Keratinocyte (primary cell): ENCODE measurements around the gene HEPN1. TPM values are rescaled to one million over a fixed set of nuclear protein-coding genes. Genes with fewer than 3 reads are reported as not detected.

ENCODE experiments used
- DNase-seq: peaks from one replicate; pipeline ENCODE4 v3.0.0-alpha.2; 2011; ENCODE audit warnings: low read depth, missing footprints, low spot score
- FAIRE-seq: peaks from 2 replicates; lab custom pipeline; 2011; peaks lifted over from hg19 to GRCh38; lab: Jason Lieb, UNC
- H2AFZ ChIP-seq: 2 replicates; pipeline ENCODE4 v1.6.0; 2012; ENCODE audit warnings: low read length, control low read depth, inconsistent platforms; ENCODE audit not compliant: control insufficient read depth
- H3K27ac ChIP-seq: 2 replicates; pipeline ENCODE4 v1.5.1; 2011; ENCODE audit warnings: low read length; ENCODE audit not compliant: control insufficient read depth, insufficient read depth
- H3K27me3 ChIP-seq: 3 replicates; pipeline ENCODE4 v1.6.0; 2011; ENCODE audit warnings: low read length; ENCODE audit not compliant: control insufficient read depth, insufficient read depth; ENCODE audit errors: extremely low read depth
- H3K36me3 ChIP-seq, 2 experiments: 2 replicates in 1 of 2; 3 replicates in 1 of 2; pipeline ENCODE4 v1.5.1; 2011; ENCODE audit warnings: low read length in 2 of 2, mild to moderate bottlenecking in 1 of 2; ENCODE audit not compliant: control insufficient read depth in 2 of 2, insufficient read depth in 2 of 2; ENCODE audit errors: extremely low read depth in 1 of 2
- H3K4me1 ChIP-seq: 3 replicates; pipeline ENCODE4 v1.5.1; 2011; ENCODE audit warnings: low read length; ENCODE audit not compliant: control insufficient read depth, insufficient read depth; ENCODE audit errors: extremely low read depth
- H3K4me2 ChIP-seq: 3 replicates; pipeline ENCODE4 v1.6.0; 2011; ENCODE audit warnings: low read depth, low read length; ENCODE audit not compliant: control insufficient read depth, insufficient read depth; ENCODE audit errors: extremely low read depth
- H3K4me3 ChIP-seq, 3 experiments: fragments of 200-600 bp in 1 of 3; sonication (generic) in 1 of 3; 2 replicates in 2 of 3; 3 replicates in 1 of 3; pipeline ENCODE4 v1.5.1; 2011 to 2016; ENCODE audit warnings: low read length in 3 of 3, mild to moderate bottlenecking in 3 of 3, control low read depth in 2 of 3, inconsistent platforms in 1 of 3, low read depth in 1 of 3, mixed read lengths in 1 of 3, mixed run types in 1 of 3, moderate library complexity in 1 of 3; ENCODE audit not compliant: control insufficient read depth in 2 of 3, insufficient read depth in 2 of 3; ENCODE audit errors: extremely low read depth in 1 of 3
- H3K79me2 ChIP-seq: 2 replicates; pipeline ENCODE4 v1.6.0; 2012; ENCODE audit warnings: low read length; ENCODE audit not compliant: control insufficient read depth, insufficient read depth
- H3K9ac ChIP-seq: 3 replicates; pipeline ENCODE4 v1.6.0; 2011; ENCODE audit warnings: low read length; ENCODE audit not compliant: control insufficient read depth, insufficient read depth; ENCODE audit errors: extremely low read depth
- H3K9me1 ChIP-seq: 3 replicates; pipeline ENCODE4 v1.6.0; 2011; ENCODE audit warnings: low read length; ENCODE audit not compliant: control insufficient read depth, insufficient read depth; ENCODE audit errors: extremely low read depth
- H3K9me3 ChIP-seq: 2 replicates; pipeline ENCODE4 v1.5.1; 2012; ENCODE audit warnings: low read depth, low read length; ENCODE audit not compliant: control insufficient read depth
- H4K20me1 ChIP-seq: 3 replicates; pipeline ENCODE4 v1.6.0; 2011; ENCODE audit warnings: low read length; ENCODE audit not compliant: control insufficient read depth, insufficient read depth; ENCODE audit errors: extremely low read depth
- CTCF ChIP-seq, 3 experiments: IDR thresholded peaks in 1 of 3; conservative IDR thresholded peaks in 1 of 3; optimal IDR thresholded peaks in 1 of 3; 2 replicates in 2 of 3; 3 replicates in 1 of 3; pipeline versions ENCODE3 to v1.5.1; 2011; ENCODE audit warnings: low read length in 3 of 3, mild to moderate bottlenecking in 3 of 3, moderate library complexity in 2 of 3, control low read depth in 1 of 3, inconsistent platforms in 1 of 3; ENCODE audit not compliant: insufficient read depth in 2 of 3; ENCODE audit errors: extremely low read depth in 1 of 3
- EZH2 ChIP-seq: IDR thresholded peaks from one replicate; pipeline ENCODE4 v1.6.1; 2012; ENCODE audit warnings: inconsistent platforms, mild to moderate bottlenecking, low read length, moderate library complexity
- dilution Hi-C: fragments of 300-500 bp; cut with MboI; formaldehyde crosslinking; loops from one replicate; pipeline ENCODE4 v1.7.0; 2020; ENCODE audit warnings: low sequenced_read_pairs; ENCODE audit not compliant: extremely low pct_ligation_motif_present
- polyA plus RNA-seq, 5 experiments: library from polyadenylated mRNA; depleted of rRNA in 3 of 5; stranded (reverse) in 3 of 5; stranded (forward) in 1 of 5; unstranded in 1 of 5; fragments of >200 nt; gene quantifications; 1 replicate in 1 of 5; 2 replicates in 3 of 5; 3 replicates in 1 of 5; pipeline versions ENCODE4 v1.2.1 to v1.2.3, GENCODE V29; 2011 to 2012; ENCODE audit warnings: missing spikeins in 2 of 5, low read depth in 1 of 5, low replicate concordance in 1 of 5

HEPN1 gene
- polyA plus RNA-seq, 1 donor (not counting 4 experiments of a cell fraction or from before 2014, with no cell fraction given), result not detected

GRCh38 chr11:124953753-124954589 is 34.9 kb downstream of the HEPN1 start, which contains the start of gene CCDC15:
TSS of gene CCDC15 (plus strand) at chr11:124954202. CDS start at chr11:124954733, 531 bp downstream.
- FAIRE-seq, result peak; percentile 70
- H3K9ac ChIP-seq, result peak within 1 kb of the TSS; percentile 83

GRCh38 chr11:124954590-124954955 is 35.5 kb downstream of the HEPN1 start:
- Histone ChIP-seq H3K36me3 (no peaks in the 10 kb centered on the region), H3K27ac (peak overlapping the region; percentile 81), H3K9ac (peak overlapping the region; percentile 83), H3K27me3 (no peaks in the 10 kb centered on the region), H3K4me2 (peak overlapping the region; percentile 97), H3K4me1 (peaks cover 9% of the 10 kb centered on the region), H3K4me3 (peak overlapping the region; percentile 69 to 89 (median 76)), H3K9me1 (no peaks in the 10 kb centered on the region), H4K20me1 (no peaks in the 10 kb centered on the region), H2AFZ (peak overlapping the region; percentile 89), H3K9me3 (no peaks in the 10 kb centered on the region), H3K79me2 (no peaks in the 10 kb centered on the region)
- no peak for TF ChIP-seq CTCF (optimal IDR thresholded peaks at IDR 0.05 in 1 of 3, IDR thresholded peaks at IDR 0.05 in 1 of 3, conservative IDR thresholded peaks at IDR 0.05 in 1 of 3; ENCODE audit: extremely low read depth in 1 of 3, insufficient read depth in 2 of 3, low read length in 3 of 3)
- TF ChIP-seq EZH2, result no peak
- FAIRE-seq (no peak), DNase-seq (no peak)
- dilution Hi-C loops, result no loop called here

More at GRCh38 chr11:124953753-124954589, 34.9 kb downstream of the HEPN1 start, which contains the start of gene CCDC15:
- DNase-seq, result peak; percentile 59
- Histone ChIP-seq H3K27ac (peak within 1 kb of the TSS; percentile 81), H2AFZ (peak within 1 kb of the TSS; percentile 89), H3K9me1 (no peaks in the 10 kb centered on the region), H3K27me3 (no peaks in the 10 kb centered on the region), H3K36me3 (no peaks in the 10 kb centered on the region), H3K9me3 (no peaks in the 10 kb centered on the region), H3K4me3 (peak within 1 kb of the TSS; percentile 69 to 89 (median 76)), H3K79me2 (no peaks in the 10 kb centered on the region), H3K4me2 (peak within 1 kb of the TSS; percentile 97), H4K20me1 (no peaks in the 10 kb centered on the region), H3K4me1 (peaks cover 9% of the 10 kb centered on the region)
- dilution Hi-C loops, result no loop called here
- no peak for TF ChIP-seq CTCF (optimal IDR thresholded peaks at IDR 0.05 in 1 of 3, IDR thresholded peaks at IDR 0.05 in 1 of 3, conservative IDR thresholded peaks at IDR 0.05 in 1 of 3; ENCODE audit: extremely low read depth in 1 of 3, insufficient read depth in 2 of 3, low read length in 3 of 3)
- TF ChIP-seq EZH2, result no peak
